GM12878 (cell line): ENCODE data around the gene ICAM2.

ENCODE experiments used
- BCL11A ChIP-seq: IDR thresholded peaks from 2 replicates; pipeline ENCODE4 v1.6.1; 2011; ENCODE audit warnings: low read depth, low read length
- CTCF ChIP-seq, 3 experiments: IDR thresholded peaks in 2 of 3; conservative IDR thresholded peaks in 1 of 3; 2 replicates each; pipeline ENCODE4 v1.5.1; 2011; ENCODE audit warnings: low read depth in 3 of 3, low read length in 3 of 3, mild to moderate bottlenecking in 3 of 3, control low read depth in 2 of 3, moderate library complexity in 2 of 3, inconsistent platforms in 1 of 3, mixed read lengths in 1 of 3; ENCODE audit not compliant: control insufficient read depth in 2 of 3, insufficient read depth in 1 of 3; ENCODE audit errors: extremely low read depth in 1 of 3
- ETV6 ChIP-seq, 2 experiments: fragments of 450-650 bp in 1 of 2; IDR thresholded peaks in 1 of 2; conservative IDR thresholded peaks in 1 of 2; 2 replicates each; pipeline ENCODE4 v1.6.1; 2014; ENCODE audit warnings: antibody characterized with exemption in 1 of 2, borderline replicate concordance in 1 of 2, low read depth in 1 of 2, mild to moderate bottlenecking in 1 of 2, moderate library complexity in 1 of 2
- EZH2 ChIP-seq: IDR thresholded peaks from 2 replicates; pipeline ENCODE4 v1.6.1; 2012; ENCODE audit warnings: low read depth, mild to moderate bottlenecking, control low read depth, inconsistent platforms, low read length, borderline replicate concordance; ENCODE audit not compliant: control insufficient read depth
- FOXK2 ChIP-seq: fragments of 450-650 bp; IDR thresholded peaks from 2 replicates; pipeline ENCODE4 v1.6.1; 2017; ENCODE audit warnings: mild to moderate bottlenecking, moderate library complexity
- HDAC6 ChIP-seq: fragments of 200-600 bp; sonication (generic); IDR thresholded peaks from one replicate; pipeline ENCODE4 v1.8.0; 2017; ENCODE audit warnings: antibody characterized with exemption; ENCODE audit not compliant: unreplicated experiment
- MYC ChIP-seq: IDR thresholded peaks from 2 replicates; pipeline ENCODE4 v1.6.1; 2011; ENCODE audit warnings: mild to moderate bottlenecking, low read length, moderate library complexity, inconsistent platforms; ENCODE audit not compliant: insufficient read depth, insufficient replicate concordance, insufficient read length, severe bottlenecking
- POLR2A ChIP-seq: IDR thresholded peaks from 2 replicates; pipeline ENCODE4 v1.6.1; 2011; ENCODE audit warnings: low read depth, mild to moderate bottlenecking, low read length
- RFX5 ChIP-seq: IDR thresholded peaks from 2 replicates; pipeline ENCODE4 v1.6.1; 2011; ENCODE audit warnings: low read depth, low read length, improper control_type of control experiment
- TAF1 ChIP-seq: IDR thresholded peaks from 2 replicates; pipeline ENCODE4 v1.6.1; 2011; ENCODE audit warnings: mild to moderate bottlenecking, low read depth, low read length, borderline replicate concordance
- TBL1XR1 ChIP-seq: IDR thresholded peaks from 2 replicates; pipeline ENCODE4 v1.6.1; 2012; ENCODE audit warnings: low read depth, low read length, improper control_type of control experiment
- TF ChIP-seq, protein P1 (sequence below): fragments of 450-650 bp; formaldehyde crosslinking; IDR thresholded peaks from 2 replicates; pipeline ENCODE4 v1.4.0; 2020; ENCODE audit warnings: mild to moderate bottlenecking, moderate library complexity
- TF ChIP-seq, protein P2 (sequence below): IDR thresholded peaks from 2 replicates; pipeline ENCODE4 v1.6.1; 2012; ENCODE audit warnings: low read depth, low read length, improper control_type of control experiment

- TF ChIP-seq FOXK2 (no peak), CTCF (IDR thresholded peaks at IDR 0.05 in 2 of 3, conservative IDR thresholded peaks at IDR 0.05 in 1 of 3; ENCODE audit: control insufficient read depth in 2 of 3, extremely low read depth in 1 of 3, insufficient read depth in 1 of 3, low read depth in 3 of 3, low read length in 3 of 3) (no peak), BCL11A (no peak), RFX5 (no peak), TAF1 (no peak), TBL1XR1 (no peak), POLR2A (no peak), MYC (no peak), EZH2 (no peak), HDAC6 (no peak), ETV6 (conservative IDR thresholded peaks at IDR 0.05 in 1 of 2, IDR thresholded peaks at IDR 0.05 in 1 of 2; ENCODE audit: borderline replicate concordance in 1 of 2, low read depth in 1 of 2) (no peak)
- TF ChIP-seq, protein P1, sequence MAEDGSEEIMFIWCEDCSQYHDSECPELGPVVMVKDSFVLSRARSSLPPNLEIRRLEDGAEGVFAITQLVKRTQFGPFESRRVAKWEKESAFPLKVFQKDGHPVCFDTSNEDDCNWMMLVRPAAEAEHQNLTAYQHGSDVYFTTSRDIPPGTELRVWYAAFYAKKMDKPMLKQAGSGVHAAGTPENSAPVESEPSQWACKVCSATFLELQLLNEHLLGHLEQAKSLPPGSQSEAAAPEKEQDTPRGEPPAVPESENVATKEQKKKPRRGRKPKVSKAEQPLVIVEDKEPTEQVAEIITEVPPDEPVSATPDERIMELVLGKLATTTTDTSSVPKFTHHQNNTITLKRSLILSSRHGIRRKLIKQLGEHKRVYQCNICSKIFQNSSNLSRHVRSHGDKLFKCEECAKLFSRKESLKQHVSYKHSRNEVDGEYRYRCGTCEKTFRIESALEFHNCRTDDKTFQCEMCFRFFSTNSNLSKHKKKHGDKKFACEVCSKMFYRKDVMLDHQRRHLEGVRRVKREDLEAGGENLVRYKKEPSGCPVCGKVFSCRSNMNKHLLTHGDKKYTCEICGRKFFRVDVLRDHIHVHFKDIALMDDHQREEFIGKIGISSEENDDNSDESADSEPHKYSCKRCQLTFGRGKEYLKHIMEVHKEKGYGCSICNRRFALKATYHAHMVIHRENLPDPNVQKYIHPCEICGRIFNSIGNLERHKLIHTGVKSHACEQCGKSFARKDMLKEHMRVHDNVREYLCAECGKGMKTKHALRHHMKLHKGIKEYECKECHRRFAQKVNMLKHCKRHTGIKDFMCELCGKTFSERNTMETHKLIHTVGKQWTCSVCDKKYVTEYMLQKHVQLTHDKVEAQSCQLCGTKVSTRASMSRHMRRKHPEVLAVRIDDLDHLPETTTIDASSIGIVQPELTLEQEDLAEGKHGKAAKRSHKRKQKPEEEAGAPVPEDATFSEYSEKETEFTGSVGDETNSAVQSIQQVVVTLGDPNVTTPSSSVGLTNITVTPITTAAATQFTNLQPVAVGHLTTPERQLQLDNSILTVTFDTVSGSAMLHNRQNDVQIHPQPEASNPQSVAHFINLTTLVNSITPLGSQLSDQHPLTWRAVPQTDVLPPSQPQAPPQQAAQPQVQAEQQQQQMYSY = no peak
- TF ChIP-seq, protein P2, sequence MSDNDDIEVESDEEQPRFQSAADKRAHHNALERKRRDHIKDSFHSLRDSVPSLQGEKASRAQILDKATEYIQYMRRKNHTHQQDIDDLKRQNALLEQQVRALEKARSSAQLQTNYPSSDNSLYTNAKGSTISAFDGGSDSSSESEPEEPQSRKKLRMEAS = no peak
These were observed 24.7 kb upstream of the ICAM2 start for GRCh38 chr17:64045176-64045575.
